Activated CD4-positive, alpha-beta T cell treated with anti-CD3 and anti-CD28 coated beads for 48 hours (primary cell): Measurements from ENCODE around the gene PNN.

Source experiments
- DNase-seq: peaks from one replicate; pipeline ENCODE4 v3.0.0-alpha.2; 2020

The PNN gene

GRCh38 chr14:39230416-39231035, 55.5 kb downstream of the PNN start:
- peak; percentile 28 for DNase-seq

- DNase-seq: peak; percentile 34
Observed at GRCh38 chr14:39231751-39232553, 56.9 kb downstream of the PNN start.
